Activated CD4-positive, CD25-positive, alpha-beta regulatory T cell treated with anti-CD3 and anti-CD28 coated beads, Interleukin-2, amount 50 U/mL, for 16 hours (primary cell): ENCODE data around the gene DNAH11.
A peak's percentile ranks its signal among the peaks of the same experiment; 100 is the strongest.
"Not testable (repeated sequence)": the region's sequence is repeated elsewhere in the genome, so short reads cannot be mapped to it uniquely, and the experiment has no call there.

Source experiments
- DNase-seq: peaks from one replicate; pipeline ENCODE4 v3.0.0-alpha.2; 2020; ENCODE audit warnings: low read depth, low spot score

Gene DNAH11

GRCh38 chr7:21922605-21923004, 379.8 kb downstream of the DNAH11 start:
- no peak for DNase-seq

DNA sequence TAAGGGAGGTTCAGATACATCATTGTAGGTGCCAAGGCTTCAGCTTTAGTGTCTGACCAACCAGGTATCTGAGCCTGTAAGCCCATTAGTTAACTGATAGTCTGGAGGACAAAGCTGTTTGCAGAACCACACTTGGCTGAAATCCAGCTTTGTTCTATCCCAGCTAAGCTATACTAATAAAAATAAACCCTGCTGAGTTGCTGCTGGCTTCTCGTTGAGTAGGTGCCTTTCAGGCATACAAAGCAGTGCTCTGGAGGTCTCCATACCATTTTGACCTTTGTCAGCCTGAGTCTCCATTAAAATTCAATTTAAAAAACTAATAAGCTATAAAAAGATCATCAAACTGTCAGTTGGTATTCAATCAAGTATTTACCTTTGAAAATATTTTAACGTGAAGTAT, 380.8 kb downstream of the DNAH11 start:
- DNase-seq: no peak

DNA sequence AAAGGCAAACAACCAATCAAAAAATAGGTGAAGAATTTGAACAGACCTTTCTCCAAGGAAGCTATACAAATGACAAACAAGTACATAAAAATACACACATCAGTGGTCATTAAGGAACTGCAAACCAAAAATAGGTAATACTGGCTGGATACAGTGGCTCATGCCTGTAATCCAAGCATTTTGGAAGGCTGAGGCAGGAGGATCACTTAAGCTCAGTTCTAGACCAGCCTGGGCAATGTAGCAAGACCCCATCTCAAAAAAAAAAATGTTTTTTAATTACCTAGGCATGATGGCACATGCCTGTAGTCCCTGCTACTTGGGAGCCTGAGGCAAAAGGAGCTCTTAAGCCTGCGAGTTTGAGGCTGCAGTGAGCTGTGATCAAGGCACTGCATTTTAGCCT, 383.6 kb downstream of the DNAH11 start:
- DNase-seq: no peak

DNA sequence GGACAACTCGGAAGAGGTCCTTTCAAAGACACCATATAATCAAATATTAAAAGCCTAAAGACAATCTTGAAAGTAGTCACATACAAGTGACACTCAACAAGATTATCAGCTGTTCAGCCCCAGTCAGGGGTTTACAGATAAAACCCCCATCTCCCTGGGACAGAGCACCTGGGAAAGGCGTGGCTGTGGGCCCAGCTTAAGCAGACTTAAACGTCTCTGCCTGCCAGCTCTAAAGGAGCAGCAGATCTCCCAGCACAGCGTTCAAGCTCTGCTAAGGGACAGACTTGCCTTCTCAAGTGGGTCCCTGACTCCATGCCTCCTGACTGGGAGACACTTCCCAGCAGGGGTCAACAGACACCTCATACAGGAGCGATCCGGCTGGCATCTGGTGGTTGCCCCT, 384.9 kb downstream of the DNAH11 start:
- no peak for DNase-seq

GRCh38 chr7:21933293-21933692, 390.5 kb downstream of the DNAH11 start:
- not testable (repeated sequence) for DNase-seq

- no peak for DNase-seq
Observed at GRCh38 chr7:21934808-21935207, 392.0 kb downstream of the DNAH11 start.

DNA sequence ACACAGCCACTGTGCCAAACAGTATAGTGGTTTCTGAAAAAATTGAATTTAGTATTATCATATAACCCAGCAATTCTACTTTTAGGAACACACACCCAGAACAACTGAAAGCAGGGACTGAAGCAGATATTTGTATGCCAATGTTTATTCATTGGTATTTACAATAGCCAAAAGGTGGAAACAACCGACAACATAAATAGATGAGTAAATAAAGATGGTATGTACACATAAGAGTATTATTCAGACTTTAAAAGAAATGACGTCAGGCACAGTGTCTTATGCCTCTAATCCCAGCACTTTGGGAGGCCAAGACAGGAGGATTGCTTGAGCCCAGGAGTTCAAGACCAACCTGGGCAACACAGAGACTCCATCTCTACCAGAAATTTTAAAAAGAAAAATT, 395.6 kb downstream of the DNAH11 start:
- DNase-seq: no peak

DNA sequence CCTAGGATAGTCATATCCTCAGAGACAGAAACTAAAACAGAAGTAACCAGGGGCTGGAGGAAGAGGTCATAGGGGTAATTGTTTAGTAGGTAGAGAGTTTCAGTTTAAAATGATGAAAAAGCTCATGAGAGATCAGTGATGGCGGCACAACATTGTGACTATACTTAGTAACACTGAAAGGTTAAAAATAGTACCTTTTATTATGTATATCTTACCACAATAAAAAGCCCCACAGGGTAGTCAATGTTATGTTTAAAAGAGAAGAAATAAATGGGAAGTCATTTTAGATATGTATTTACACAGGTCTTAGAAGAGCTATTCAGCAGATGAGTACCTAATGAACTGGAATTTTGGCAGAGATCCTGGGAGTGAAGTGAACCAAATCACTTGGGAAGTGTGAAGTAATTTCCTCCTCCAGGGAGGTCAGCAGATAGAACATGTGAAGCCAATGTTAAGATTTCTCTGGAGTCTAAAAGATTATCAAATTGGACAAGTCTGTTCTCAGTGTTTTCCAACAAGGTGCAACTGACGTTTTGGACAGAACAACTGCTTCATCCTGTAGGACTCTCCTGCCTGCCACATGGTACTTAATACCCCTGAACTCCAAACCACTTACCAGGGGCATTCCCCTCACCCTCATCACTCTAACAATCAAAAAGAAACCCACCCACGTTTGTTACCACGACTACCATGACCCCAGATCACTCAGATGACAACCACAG, 396.5 kb downstream of the DNAH11 start:
- DNase-seq: peak; percentile 13

GRCh38 chr7:21939858-21940372, 397.1 kb downstream of the DNAH11 start:
- DNase-seq: no peak

- no peak for DNase-seq
Observed at GRCh38 chr7:21941611-21942141, 398.8 kb downstream of the DNAH11 start.

DNA sequence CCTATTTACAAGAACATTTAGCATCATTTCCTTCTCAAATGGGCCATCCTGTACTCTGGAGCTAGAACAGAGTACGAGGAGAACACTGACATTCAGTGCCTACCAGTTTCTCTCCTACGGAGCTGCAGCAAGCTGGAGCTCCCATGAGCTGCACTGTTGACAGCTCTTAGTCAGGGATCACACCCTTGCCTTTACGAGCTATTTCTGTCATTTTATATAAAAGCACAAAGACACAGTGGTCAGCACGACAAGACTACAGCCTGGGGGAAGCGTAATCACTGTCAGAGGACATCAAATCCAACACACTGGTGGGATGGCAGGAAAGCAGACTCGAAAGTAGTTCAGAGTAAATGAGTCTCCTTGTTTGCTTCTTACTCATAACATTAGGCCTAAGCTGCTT, 400.1 kb downstream of the DNAH11 start:
- no peak for DNase-seq

DNA sequence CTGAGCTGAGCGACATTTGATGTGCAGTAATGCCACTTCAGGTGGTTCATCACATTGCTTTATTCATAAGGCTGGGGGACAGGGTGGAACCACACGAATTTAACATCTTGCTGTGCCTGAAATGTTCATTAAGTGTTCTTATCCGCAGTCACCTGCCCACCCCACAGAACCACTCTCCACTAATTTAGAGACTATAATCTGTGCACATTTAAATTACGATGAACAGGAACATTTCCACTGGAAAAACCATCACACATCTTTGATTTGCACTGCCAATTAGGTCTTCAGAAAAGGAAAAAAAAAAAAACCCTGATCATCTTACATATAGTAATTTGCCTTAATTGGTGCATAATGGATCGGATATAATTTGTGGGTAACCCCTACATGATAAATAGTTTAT, 400.6 kb downstream of the DNAH11 start:
- no peak for DNase-seq

DNA sequence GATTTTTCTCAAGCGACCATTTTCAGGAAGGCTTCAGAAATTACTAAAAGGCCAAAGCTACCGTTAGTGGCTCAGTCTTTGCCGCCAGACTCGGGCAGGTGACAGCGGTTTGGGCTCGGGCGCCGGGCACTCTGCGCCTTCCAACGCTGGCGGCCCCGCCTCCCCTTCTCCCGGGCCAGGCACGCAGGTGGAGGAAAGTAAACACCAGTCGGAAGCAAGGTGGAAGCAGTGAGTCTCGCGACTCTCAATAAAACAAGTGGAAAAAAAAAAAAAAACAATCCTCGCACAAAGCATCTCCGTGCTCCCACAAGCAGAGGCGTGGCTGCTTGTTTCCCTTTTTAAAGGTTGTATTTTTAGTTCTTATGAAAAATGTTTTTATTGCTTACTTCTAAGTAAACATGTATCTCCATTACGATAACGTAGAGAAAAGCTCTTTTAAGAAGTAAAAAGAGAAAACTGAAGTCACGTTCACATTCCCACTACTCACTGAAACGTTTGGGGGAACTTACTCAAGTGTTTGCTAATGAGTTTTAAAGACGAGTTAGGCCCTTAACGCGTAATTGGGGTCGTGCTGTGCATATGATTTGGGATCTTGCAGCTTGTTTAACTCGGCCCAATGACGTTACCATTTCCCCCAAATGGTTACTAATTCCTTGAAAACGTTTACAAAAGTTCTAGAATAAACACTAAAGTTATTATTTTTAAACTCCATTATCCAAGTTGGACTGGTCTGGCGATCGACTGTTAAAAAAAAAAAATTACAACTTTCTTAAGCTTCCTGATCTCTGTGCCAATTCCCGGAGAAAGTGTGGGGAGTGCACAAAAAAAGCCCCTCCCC, 402.0 kb downstream of the DNAH11 start:
- DNase-seq: no peak

DNA sequence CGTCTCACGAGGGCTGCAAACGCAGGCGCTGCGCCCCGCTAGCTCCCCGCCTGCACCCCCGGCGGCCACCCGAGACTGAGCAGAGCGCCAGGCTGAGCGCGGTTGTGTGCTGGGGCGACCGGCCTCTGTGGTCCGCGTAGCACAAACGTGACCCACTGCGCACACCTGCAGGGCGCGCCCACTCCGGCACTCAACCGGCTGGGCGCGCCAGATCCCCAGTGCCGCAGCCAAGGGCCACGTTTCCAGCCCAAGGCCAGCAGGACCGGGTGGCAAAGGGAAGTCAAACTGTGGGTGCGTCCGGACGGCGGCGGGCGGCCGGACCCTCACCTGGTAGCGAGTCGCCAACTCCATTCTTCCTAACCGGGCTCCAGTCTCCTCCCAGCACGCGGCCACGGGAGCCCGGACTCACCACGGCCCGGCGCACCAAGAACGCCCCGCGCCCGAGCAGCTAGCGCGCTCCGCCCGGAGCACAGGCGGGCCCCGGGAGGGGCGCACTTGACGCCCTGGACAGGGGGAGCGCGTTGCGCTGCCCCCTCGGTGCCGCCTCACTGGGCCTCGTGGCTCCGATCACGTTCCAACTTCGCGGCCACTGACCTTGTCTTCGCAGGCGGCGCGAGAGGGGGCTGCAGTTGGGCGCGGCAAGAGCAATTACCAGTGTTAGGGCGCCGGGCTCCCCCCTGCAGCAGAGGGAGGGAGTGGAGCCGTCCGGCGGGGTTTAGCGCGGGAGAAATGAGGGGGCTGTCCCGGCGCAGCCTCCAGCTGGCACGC, 402.8 kb downstream of the DNAH11 start, which contains the start of gene CDCA7L:
TSS of gene CDCA7L (minus strand) at position 446 of the 768 bp plus-strand sequence. CDS start at position 351, 95 bp downstream.
- DNase-seq: peak; percentile 12

DNA sequence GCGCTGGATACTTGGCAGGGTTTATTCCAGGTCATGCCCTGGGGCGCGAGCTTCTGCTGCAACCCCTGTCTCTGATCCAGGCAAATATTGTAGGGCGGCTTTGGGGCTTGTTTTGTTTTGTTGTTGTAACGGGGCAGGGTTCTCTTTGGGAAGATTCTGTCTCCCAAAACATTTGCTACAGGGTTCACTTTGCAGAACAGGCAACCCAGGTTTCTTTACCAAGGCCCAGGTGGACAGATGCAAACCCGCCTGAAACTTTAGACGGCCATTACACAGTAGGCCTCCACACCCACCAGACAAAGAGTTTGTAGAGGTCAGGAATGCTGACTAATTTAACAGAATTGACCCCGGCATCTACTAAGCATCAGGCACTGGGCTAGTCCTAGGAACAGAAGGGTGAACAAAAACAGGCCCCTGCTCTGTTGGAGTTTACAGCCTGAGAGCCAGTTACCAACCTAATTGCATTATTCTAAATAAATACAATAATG, 403.4 kb downstream of the DNAH11 start:
- DNase-seq: no peak

- no peak for DNase-seq
Observed at GRCh38 chr7:21947056-21947455, 404.2 kb downstream of the DNAH11 start.

DNA sequence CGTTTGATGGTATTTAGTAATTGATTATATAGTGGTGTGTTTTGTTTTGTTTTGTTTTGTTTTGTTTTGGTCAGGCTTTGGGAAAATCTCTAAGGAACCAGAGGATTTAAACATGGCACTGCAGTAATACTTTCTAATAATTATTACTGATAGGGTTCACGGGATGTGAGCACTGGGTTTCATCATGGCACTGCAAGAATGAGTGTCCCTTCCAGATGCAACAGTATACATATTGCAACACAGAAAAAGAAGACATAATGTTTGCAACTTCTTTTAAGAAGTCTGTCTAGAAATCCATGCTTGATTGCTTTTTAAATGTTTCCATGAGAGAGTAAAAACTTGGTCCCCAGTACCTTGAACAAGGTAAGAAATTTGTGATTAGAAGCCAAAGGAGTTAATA, 405.1 kb downstream of the DNAH11 start:
- DNase-seq: no peak

- no peak for DNase-seq
Observed at GRCh38 chr7:21948364-21948763, 405.5 kb downstream of the DNAH11 start.

- DNase-seq: no peak
Observed at GRCh38 chr7:21948887-21949540, 406.2 kb downstream of the DNAH11 start.
